ENCODE data around the gene EXO5.

EXO5 gene

DNA sequence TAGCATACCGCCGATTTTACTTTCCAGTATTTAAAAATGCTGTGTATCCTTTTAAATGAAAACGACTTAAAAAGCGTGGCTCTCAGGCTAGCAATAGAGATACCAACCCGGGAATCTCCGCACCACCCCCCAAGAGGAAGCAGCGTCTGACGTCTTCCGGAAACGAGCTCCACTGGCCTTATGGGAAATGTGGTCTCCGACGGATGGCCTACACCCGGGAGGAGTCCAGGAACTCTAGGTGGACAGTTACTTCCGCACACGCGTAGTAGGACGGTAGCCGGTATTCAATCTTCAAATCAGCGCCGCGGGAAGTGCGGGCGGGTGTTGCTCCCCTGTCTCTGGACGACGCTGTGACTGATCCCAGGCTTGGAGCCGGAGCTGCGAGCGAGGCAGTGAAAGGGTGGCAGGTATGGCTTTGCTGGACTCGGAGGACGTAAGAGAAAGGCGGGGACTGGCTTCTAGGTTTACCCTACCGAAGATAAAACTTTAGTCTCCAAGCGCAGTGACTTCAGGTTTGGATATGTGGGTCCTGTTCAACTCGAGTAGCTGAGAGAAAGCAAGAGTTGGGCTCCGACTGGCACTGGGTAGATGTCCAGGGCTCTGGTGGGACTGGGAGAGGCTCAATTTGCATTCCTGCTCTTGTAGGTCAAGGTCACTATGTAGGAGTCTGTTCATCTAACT, 23.0 kb downstream of the EXO5 start, which contains the start of gene ZNF684:
Gene ZNF684, plus strand, starts transcription at position 257 of the 681 bp plus-strand sequence. CDS start 1,530 bp downstream, outside the sequence.
- TF ChIP-seq, protein P1, sequence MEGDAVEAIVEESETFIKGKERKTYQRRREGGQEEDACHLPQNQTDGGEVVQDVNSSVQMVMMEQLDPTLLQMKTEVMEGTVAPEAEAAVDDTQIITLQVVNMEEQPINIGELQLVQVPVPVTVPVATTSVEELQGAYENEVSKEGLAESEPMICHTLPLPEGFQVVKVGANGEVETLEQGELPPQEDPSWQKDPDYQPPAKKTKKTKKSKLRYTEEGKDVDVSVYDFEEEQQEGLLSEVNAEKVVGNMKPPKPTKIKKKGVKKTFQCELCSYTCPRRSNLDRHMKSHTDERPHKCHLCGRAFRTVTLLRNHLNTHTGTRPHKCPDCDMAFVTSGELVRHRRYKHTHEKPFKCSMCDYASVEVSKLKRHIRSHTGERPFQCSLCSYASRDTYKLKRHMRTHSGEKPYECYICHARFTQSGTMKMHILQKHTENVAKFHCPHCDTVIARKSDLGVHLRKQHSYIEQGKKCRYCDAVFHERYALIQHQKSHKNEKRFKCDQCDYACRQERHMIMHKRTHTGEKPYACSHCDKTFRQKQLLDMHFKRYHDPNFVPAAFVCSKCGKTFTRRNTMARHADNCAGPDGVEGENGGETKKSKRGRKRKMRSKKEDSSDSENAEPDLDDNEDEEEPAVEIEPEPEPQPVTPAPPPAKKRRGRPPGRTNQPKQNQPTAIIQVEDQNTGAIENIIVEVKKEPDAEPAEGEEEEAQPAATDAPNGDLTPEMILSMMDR (conservative IDR thresholded peaks at IDR 0.05; ENCODE audit: low read depth, low read length) = no peak
- peak; percentile 76 for DNase-seq (ENCODE audit: low read depth)
- H3K4me3 ChIP-seq (ENCODE audit: low read length) = peak within 1 kb of the TSS; percentile 58

DNA sequence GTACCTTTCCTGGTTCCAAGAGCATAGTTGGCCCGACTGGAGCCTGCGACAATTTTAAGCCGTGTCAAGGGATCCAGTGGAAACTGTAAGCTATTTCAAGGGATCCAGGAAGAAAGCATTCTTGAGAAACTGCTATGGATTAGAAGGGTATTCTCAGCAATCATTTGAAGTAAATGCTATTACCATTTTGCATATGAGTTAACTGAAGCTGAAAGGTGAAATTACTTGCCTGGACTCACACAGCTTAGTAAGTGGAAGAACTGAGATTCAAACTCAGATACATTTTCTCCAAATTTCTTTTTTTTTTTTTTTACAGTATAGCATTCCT, 23.5 kb downstream of the EXO5 start:
- H3K4me3 ChIP-seq (ENCODE audit: low read length) = peak overlapping the region; percentile 58
- TF ChIP-seq, protein P1 (conservative IDR thresholded peaks at IDR 0.05; ENCODE audit: low read depth, low read length) = no peak
- DNase-seq (ENCODE audit: low read depth) = no peak

DNA sequence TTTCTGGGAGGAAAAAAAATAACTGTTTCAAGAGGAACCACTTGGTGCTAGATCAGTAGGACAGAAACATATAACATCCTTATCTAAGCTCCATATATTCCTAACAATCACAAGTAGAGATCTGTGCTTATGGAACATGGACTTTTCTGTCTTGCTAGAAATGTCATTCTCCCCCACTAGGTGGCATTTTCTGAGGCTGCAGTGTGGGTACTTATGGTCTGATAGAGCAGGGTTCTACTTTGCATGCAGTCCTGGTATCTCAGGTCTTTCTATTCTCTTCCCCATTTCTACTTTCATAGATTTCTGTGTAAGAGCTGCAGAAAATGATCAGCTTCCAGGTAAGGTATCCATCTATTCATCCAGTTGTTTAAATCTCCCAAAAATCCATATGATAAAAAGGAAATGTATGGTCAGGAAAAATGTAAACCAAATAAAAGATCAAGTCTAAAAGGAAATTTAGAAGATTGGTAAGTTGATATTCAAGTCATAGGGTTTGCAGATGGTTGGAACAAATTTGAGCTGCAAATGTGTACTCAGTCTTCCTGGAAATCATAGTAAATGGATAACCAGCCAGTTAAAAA, 24.4 kb downstream of the EXO5 start:
- TF ChIP-seq, protein P1 (conservative IDR thresholded peaks at IDR 0.05; ENCODE audit: low read depth, low read length) = peak; percentile 81
- DNase-seq (ENCODE audit: low read depth) = no peak
- no peak overlapping the region for H3K4me3 ChIP-seq (ENCODE audit: low read length)

DNA sequence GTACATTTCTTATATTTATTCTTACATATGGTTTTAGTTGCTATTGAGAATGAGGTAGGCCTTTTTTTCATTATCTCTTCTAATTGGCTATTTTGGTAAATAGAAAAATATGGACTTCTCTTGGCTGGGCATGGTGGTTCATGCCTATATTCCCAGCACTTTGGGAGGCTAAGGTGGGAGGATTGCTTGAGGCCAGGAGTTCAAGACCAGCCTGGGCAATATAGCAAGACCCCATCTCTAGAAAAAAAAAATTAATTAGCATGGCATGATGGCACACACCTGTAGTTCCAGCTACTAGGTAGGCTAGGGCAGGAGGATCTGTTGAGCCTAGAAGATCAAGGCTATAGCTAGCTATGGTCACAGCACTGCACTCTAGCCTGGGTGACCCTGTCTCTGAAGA, 26.0 kb downstream of the EXO5 start:
- no peak for DNase-seq (ENCODE audit: low read depth)
- TF ChIP-seq, protein P1 (conservative IDR thresholded peaks at IDR 0.05; ENCODE audit: low read depth, low read length) = no peak
- no peak overlapping the region for H3K4me3 ChIP-seq (ENCODE audit: low read length)

DNA sequence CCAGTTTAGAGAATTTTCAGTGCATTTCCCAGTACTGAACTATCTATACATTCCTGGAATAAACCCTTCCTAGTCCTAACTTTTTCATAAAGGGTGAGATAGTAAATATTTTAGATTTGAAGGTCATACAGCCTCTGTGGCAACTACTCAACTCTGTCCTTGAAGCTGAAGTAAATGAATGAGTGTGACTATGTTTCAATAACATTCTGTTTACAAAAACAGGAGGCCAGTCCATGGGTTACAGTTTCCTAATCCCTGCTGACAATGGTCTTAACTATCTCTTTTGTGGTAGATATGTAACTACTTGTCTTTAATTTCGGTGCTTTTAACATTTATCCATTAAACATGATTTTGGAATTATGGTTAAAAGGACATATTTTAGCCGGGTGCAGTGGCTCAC, 27.2 kb downstream of the EXO5 start:
- no peak for DNase-seq (ENCODE audit: low read depth)
- no peak overlapping the region for H3K4me3 ChIP-seq (ENCODE audit: low read length)
- TF ChIP-seq, protein P1 (conservative IDR thresholded peaks at IDR 0.05; ENCODE audit: low read depth, low read length) = no peak

DNA sequence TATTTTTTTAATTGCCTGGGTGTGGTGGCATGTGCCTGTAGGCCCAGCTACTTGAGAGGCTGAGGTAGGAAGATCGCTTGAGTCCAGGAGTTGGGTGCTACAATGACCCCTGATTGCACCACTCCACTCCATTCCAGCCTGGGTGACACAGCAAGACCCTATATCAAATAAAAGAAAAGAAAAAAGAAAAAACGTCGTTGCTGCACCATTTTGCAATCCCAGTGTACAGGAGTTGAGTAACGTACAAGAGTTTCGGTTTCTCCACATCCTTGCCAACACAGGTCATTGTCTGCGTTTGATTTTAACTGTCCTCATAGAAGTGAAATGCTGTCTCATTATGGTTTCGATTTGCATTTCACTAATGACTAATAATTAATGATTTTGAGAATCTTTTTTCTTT, 30.8 kb downstream of the EXO5 start:
- no peak for DNase-seq (ENCODE audit: low read depth)
- no peak overlapping the region for H3K4me3 ChIP-seq (ENCODE audit: low read length)
- TF ChIP-seq, protein P1 (conservative IDR thresholded peaks at IDR 0.05; ENCODE audit: low read depth, low read length) = no peak

DNA sequence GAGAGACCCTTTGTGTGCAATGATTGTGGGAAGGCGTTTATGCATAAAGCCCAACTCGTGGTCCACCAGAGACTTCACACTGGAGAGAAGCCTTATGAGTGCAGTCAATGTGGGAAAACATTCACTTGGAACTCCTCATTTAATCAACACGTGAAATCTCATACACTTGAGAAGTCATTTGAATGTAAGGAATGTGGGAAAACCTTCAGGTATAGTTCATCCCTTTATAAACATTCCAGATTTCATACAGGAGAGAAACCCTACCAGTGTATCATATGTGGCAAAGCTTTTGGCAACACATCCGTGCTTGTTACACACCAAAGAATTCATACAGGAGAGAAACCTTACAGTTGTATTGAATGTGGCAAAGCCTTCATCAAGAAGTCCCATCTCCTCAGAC, 38.4 kb downstream of the EXO5 start:
- H3K4me3 ChIP-seq (ENCODE audit: low read length) = no peak overlapping the region
- TF ChIP-seq, protein P1 (conservative IDR thresholded peaks at IDR 0.05; ENCODE audit: low read depth, low read length) = no peak
- DNase-seq (ENCODE audit: low read depth) = no peak

All from retinal pigment epithelial cell (primary cell).